HG02970 (cell line): ENCODE results near the gene APOL3.
"Not testable (repeated sequence)": the region's sequence is repeated elsewhere in the genome, so short reads cannot be mapped to it uniquely, and the experiment has no call there.

ENCODE experiments used
- ATAC-seq: cut with Tn5 transposase; IDR thresholded peaks from one replicate; pipeline ENCODE4 v1.9.1; 2021; ENCODE audit warnings: mild to moderate bottlenecking, moderate library complexity, moderate number of reproducible peaks; ENCODE audit not compliant: unreplicated experiment, low FRiP score

The APOL3 gene

DNA sequence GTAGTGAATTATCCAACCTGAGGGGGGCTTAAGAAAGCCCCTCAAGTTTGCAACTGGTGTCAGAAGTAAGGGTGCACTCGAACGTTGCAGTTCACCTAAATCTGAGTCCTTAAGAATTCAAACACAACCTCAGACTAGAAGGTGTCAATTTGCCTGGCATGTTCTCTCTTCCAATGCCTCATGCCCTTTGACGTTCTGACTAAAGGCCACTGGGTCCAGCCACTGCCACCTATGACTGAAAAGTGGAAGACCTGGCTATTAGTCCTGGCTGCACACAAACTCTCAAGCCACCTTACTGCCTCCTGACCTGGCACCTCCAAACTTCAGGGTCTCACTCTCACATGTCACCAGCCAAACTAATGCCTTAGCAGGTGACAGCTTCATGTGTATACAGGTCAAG is 33.0 kb upstream of the APOL3 start:
- no peak for ATAC-seq

DNA sequence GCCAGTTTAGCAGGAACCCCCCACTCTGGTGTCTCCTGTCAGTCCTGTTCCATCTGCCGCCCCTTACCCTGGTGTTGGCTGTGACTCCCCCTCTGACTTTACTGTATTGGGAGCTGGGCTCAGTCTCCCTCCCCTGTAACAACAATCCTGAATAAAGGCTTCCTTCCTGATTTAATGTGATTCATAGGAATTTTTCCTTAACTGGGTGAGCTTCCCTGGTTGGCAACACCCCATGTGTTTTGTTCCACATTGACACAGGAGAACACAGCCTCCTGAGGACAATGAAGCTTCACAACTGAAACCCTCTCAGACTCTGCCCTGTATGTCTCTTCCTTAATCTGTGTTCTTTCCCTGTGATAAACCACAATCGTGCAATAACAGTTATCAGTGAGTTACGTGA is 32.6 kb upstream of the APOL3 start:
- no peak for ATAC-seq

DNA sequence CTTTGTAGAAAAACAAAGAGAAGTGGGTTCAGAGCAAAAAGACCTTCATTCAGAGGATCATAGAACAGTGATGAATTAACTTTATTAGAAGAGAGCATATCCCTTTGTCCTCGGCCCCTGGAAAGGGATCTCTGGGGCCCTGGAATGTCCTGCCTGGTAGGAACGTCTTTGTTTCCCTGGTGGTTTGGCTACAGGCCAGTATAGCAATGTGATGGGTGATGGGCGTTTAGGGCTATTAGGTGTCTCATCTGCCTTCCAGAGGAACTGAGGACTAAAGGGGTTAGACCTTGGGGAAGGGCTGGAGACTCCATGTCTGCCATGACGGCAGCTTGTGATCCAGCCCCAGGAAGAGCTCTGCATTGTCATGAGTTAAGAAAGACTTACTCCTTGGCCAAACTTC is 32.0 kb upstream of the APOL3 start:
- no peak for ATAC-seq

DNA sequence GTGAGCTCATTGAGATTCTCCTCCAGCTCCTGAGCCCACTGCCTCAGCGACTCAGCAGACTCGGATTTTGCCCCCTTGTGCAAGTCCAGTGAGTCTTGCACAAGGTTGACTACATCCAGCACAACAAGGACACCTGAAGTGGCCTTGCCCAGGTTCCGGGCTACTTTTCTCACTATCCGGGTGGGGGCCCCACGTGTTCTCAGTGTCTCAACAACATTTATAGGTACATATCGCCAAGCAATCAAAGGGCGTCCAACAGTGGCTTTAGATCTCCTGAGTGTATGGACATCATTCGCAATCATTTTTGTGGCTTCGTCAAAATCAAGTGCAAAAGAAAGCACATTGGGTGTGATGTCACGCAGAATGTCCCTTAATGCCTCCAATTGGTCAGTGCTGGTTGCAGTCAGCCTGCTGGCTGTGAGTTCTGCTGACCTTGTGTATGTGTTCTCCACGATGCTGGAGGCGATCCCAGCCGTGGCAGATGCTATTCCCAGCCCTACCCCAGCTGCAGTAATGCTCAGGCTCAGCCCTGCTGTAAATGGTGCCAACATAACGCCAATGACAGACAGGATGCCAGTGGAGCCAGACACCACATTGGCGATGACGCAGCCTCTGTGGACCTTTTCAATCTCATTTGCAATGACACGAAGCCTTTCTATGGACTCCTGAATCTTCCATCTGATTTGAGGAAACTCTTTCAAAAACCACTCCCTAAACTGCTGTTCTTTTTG is 30.7 kb upstream of the APOL3 start:
- ATAC-seq = no peak

DNA sequence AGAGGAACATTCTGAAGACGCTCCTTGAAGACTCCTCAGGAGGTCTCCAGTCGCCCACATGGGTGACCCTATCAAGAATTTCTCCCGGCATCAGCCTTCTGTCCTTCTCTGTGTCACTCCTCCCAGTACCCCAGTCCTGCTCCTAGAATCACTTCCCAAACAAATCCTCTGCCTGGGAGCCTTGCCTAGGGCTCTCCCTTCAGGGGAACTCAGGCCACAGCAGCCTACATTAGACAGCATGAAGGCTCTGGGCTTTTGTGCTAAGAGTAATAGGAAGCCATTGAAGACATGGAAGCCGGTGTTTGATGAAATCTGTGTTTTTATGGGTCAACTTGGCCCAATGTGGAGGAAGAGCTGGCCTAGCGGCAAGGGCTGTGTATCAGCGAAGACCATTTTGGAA is 27.3 kb upstream of the APOL3 start:
- ATAC-seq = not testable (repeated sequence)

DNA sequence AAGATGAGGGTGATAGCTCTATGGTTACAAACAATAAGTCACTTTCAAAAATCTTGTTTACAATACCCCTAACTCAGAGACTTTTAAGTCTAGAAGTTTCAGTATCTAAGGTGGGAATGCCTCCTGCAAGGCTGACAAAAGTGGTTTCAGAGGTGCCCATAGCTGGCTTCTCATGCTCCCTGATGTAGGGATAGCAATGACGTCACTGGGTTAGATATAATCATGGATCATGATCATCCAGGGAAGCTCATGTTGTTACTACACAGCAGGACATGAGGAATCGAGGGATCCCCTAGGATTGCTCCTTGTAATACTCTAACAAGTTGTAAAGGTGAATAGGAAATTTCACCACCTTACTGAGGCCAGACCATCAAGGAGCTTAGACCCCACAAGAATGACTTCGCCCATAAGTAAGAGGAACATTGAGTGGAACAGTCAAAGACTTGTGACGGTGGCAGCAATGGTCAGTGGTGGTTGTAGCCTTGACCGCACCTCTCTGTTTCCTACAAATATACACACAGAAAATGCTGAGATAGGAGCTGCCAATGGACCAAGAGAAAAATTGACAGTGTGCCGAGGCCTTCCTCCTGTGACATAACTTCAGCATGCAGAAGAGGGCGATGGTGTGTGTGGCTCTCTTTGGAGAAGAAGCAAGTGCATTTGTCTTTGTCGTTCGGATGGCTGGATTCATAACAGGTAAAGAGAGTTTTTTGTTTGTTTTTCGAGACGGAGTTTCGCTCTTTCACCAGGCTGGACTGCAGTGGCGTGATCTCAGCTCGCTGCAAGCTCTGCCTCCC is 25.5 kb upstream of the APOL3 start:
- no peak for ATAC-seq

DNA sequence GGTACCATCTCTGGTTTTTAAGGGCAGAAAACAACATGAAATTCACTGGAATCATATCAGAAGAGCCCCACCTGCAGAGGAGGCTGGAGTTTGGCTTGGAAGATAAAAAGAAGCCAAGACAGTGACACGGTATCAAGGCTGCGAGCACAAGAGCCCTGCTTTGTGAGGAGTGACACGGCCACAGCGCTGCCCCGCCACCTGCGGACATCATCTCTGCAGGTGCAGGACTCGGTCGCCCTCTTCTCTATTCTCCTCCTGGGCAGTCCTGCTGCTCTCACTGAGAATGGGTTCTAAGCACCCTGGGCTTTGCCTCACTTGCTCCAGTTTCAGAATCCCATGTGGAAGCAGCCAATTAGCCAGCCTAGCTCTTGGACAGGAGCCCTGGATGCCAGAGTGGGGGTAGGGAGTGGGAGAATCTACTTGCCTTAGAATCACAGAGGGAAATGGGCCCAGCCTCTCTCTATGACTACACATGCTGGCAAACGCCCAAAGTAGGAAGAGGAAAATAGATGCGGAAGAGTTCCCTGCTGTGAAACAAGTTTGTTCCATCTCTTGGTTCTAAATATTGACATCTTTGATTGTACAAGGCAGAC is 24.0 kb upstream of the APOL3 start:
- ATAC-seq = no peak

DNA sequence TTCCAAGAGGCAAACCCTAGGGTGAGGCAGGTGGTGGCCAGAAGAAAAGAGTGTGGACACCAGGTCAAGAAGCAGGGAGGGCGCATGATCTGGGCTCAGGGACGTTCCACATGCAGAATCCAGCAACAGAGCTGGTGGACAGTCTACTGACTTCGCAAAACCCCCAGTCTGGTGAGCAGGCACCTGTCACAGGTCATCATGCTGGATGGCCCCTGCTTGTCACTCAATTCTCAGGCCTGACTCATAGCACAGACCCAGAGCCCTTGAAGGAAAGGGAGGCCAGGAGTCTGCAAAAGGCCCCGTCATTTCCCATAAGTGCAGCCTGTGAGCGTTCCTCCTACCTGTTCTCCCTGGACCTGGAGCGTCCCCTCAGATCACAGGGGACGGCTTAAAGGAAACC is 22.9 kb upstream of the APOL3 start:
- no peak for ATAC-seq

DNA sequence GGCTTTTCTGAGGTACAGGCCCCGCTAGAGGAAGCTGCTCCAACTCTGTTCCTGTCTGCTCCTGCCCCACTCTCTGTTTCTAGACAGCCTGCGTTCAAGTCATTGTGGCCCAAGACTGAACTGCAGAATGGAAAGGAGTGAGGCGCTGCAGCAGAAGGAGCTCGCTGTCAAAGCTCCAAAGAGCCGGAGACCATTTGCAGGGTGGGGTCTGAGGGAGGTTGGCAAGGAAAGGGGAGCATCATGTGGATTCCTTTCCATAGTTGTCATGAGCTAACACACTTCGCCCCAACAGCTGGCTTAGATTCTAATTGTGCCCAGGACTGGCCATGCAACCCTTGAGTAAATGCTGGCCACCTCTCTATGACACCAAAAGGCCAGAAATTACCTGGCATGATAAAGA is 22.3 kb upstream of the APOL3 start:
- no peak for ATAC-seq

DNA sequence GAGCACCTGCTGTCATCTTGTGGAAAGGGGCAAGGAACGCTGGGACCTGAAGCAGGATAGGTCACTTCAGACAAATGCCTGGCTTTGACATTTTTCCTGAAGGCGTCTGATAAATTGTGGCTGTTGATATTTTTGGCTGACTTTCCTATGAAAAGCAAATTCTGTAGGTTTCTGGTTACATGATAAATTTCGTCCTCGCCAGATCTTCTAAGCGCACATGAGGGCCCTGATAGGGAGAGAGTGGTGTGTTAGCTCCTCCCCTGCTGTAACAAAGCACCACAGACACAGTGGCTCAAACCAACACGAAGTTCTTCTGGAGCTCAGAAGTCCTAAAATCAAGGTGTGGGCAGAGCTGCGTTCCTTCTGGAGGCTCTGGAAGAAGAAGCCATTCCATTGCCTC is 21.5 kb upstream of the APOL3 start:
- ATAC-seq = no peak

DNA sequence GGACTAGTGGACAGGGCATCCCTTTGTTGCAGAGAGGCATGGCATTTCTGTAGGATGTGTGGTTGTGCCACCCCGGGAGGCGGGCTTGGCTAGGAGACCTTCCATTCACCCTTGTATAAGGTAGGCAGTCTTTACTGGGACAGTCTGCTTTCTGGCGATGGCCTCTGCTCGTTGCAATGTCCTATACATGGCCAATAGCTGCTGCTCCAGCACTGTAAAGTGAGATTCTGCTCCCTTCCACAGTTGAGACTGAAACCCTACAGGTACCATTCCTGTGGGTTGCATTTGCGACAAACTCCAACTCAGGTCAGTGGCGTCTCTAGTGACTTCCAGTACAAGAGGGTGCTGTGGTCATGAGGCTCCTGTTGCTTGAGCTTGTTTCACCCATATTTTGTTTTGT is 20.4 kb upstream of the APOL3 start:
- no peak for ATAC-seq

DNA sequence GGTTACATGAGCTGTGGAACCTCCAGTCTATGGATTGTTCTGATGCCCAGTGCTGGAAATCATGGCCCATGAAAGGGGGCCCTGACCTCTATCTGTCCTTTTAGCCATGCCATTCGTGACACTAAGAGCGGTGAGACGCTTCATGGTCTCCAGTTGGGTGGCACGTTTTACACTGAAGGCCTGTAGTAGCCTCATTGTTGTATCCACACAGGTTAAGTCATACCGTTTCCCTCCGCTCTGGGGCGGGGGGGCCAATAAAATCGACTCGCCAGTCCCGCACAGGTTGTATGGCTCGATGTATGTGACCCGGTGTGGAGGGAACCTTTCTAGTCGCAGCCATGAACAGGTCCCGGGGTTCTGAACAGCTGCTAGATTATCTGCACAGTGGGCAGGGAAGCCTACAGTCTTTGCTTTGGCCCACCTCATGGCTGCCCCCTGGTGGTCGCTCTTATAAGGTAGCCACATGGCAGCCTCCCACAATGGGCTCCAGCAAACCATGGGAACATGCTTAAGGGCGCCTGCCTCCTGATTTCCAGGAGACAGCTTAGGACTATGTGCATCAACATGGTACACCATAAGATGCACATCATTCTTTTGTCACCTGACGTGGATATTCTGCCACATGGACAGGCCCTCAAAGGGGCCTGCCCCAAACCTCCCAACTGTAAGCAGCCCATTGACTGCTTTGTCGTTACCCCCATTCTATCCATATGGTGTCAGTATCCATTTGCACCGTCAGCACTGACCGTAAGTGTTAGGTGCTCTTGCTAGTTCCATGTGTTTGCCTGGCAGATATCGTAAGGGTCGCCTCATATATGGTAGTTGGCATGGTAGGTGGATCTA is 19.7 kb upstream of the APOL3 start:
- ATAC-seq = no peak

DNA sequence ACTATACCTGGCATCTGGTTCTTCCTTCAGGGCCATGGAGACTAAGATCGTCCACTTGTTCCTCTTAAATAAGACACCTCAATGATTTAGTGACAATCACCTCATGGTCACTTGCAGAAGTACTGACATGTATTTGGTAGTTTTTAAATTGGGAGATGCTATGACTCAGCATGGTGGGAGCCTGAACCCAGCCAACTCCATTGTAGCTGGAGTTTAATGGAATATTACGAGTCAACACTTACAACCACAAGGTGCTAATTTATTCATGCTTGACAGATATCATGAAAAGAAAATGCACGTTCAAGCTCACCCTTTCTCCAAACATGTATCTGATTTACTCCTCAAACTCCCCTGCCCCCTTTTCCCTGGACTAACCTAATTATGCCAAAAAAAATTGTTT is 16.6 kb upstream of the APOL3 start:
- no peak for ATAC-seq

DNA sequence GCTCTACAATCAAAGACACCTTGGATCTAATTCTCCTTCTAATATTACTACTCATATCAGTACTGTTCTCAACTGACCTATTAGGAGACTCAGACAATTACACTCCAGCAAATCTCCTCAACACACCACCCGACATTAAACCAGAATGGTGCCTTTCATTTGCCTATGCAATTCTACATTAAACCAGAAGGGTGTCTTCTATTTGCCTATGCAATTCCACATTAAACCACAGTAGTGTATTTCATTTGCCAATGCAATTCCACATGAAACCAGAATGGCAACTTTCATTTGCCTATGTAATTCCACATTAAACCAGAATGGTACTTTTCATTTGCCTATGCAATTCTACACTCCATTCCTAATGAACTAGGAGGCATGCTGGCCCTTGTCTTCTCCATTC is 15.3 kb upstream of the APOL3 start:
- ATAC-seq = no peak

DNA sequence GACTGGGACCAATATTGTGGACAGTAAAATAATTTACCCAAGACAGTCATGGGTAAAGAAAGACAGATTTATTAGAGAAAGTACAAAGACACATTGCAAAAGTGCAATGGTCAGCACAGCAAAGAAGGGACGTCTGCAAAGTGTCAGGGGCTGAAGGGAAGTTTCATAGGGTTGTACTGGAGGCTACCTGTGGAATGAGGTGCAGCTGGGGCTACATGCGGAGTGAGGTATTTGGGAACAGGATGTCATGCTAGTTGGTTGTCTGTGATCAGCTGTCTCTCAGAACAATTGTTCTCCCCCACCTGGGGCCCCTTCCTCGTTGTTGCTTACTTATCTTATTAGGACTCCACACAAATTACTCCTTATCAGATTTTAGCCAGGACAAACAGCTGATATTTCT is 11.4 kb upstream of the APOL3 start:
- ATAC-seq = no peak

DNA sequence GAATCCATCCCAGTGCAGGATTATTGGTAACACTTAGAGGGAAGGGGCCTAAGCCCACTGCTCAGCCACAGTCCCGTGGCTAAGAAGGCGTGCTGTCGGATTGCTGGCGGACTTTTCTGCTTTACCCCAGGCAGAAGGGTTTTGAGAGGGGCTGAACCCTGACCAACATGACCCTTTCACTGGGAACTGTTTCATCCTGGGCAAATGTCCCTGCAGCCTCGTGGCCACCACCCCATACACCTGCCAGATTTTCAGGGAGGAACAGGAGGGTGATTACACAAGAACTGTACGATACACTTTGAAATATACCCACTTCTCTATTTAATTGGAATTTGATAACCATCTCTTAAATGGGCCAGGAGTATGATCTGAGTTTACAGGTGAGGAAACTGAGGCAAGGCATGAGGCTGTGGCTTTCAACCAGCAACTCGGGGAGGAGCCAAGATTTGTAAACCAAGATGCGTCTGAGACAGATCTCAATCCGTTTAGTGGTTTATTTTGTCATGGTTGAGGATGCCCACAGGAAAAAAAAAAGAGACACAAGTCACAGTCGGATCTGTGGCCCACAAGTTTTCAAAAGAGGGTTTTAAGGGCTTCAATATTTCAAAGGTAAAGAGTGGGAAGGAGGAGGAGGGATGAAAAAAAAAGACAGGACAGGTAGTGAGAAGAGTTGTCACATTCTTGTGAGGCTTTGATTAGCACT is 6.1 kb upstream of the APOL3 start:
- ATAC-seq = no peak

DNA sequence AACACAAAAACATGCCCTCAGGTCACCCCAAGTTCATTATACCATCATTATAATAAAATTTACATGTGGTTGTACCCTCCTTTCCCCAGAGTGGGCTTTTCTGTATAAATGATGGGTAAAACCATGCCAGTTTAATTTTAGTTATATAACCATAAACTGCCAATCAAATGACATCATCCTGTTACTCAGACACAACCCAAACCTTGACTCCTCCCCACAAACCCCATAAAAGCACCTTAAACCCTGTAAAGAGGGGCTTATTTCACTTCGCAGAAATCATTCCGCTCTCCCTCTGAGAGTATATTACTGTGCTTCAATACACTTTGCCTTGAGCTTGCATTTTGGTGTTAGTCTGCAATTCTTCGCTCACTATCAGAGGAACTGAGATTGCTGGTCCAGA is 5.5 kb upstream of the APOL3 start:
- ATAC-seq = no peak

DNA sequence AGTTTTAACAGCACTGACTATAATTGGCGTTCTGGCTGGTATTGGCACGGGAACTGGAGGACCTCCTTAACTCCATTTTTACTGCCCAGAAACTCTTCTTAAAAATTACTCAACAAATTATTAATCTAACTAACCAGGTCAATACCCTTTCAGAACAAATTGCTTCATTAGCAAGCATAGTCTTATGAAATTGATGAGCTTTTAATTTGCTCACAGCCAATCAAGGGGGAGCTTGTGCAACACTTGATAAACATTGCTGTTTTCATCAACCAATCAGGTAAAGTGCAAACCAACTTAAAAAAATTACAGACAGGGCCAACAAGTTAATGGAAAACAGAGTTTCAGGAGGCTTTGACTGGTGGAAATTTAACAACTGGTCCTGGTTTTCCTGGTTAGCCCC is 4.6 kb upstream of the APOL3 start:
- ATAC-seq = no peak

DNA sequence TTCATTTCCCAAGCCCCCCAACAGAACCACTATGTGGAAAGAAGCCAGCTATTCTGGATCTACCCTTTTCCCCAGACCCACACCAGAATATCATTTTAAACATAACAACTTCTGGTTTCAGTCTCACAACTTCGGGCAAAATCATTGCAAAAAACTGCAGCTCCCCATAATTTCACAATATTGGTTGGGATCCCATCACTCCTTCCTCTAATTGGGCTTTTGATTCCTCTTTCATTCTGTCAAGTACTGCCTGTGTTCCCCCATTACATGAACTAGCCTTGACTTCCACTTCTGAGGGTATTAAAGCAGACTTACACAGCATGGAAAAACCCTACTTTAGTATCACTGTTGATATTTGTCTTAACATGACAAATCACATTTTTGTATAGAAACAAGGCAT is 4.1 kb upstream of the APOL3 start:
- no peak for ATAC-seq

DNA sequence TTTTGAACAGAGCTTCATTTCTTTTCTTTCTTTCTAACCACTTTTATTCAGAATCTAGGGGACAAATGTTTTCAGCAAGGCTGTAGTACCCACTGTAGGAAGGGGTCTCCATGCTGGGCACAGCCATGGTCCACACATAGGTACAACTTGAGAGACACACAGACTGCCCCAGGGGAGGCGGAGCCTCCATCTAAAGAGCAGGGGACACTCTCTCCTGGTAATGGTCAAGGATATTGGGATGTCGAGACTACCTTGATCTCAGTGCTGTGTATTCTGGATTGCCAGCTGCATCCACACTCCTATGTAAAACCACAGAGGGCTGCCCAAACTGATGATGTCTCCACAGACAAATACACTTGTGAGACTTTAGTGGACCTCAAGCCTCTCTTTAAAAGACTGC is 2.9 kb upstream of the APOL3 start:
- ATAC-seq = no peak
